ENCODE results near the gene PDX1. TPM values are rescaled to one million over a fixed set of nuclear protein-coding genes. Genes with fewer than 3 reads are reported as not detected.
"Not testable (repeated sequence)": the region's sequence is repeated elsewhere in the genome, so short reads cannot be mapped to it uniquely, and the experiment has no call there.

The PDX1 gene
- total RNA-seq, 1 experiment from 2014 or later, result not detected

GRCh38 chr13:27956576-27957300 is 36.9 kb downstream of the PDX1 start:
- DNase-seq (ENCODE audit: low read depth), result no peak

- no peak for DNase-seq (ENCODE audit: low read depth)
These were observed 40.2 kb downstream of the PDX1 start for GRCh38 chr13:27959976-27960361.

DNA sequence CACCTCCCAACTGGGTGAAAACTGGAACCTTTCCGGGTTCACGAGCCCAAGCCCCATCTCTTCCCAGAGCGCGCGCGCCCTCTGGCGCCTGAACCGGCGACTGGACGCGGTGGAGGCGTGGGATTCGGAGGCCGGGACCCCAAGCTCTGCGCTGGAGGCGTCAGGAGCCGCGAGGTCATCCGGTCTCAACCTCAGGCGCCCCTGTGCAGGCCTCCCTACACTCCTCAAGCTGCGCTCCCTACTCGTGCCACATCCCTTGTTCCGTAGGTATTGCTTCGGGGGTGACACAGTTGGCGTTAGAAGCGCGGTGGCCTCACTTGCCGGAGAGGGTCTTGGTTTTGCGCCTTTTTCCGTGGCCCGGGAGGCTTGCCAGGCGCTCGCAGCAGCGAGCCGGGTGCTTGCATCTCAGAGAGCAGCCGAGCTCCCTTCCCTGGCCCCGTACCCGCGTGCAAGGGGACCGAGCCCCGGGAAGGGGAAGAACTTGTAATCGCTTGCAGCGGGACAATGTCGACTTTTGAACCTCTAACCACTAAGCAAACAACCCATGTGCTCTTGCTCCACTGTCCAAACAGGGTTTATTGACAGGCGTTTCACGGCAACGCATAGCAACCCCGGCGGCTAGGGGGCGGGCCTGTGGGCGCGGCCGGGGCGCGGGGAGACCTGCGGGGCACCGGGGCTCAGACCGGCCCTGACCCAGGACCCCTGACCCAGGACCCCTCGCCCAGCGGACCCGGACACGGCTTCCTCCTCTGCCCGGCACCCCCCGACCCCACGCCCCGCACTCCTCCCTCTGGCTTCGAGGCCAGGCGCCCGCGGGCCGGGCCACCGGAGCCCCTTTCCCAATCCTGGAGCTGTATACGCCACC is 40.8 kb downstream of the PDX1 start:
- DNase-seq (ENCODE audit: low read depth), result peak; percentile 83

DNA sequence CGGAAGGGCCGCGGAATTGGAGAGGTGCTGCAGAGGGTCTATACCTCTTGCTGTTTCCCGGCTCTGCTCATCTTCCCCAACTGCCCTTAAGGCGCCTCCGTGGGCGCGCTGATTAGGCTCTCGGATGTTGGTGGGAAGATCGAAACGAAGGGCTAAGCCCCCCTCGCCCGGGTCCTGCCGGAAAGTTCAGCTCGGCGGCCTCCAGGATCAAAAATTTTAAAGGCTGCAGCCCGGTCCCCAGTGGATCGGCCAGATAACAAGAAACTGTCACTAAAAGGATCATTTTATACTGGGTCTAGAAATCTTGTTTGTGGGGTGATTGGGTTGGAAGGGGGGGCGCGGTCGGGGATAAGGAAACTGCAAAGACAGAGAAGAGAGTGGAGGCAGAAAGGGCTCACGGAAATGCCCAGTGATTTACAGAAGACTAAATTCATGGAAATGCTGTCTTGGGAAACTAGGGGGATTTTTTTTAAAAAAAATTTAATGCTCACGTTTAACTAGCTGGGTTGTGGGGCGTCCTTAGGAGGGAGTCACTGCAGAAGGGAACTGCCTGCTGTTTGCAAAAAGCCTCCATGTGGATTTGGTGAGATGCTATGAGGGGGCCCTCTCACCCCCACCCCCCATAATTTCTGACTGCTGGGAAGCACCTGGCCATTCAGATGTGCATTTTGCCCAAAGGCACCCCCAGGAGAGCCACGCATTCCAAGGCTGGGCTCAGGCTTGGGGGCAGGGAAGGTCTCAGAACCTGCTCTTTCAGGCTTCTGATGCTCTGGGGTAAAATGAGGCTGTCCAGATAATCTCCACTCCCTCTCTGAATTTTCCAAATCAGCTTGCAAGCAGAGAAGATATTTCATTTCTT is 41.7 kb downstream of the PDX1 start:
- DNase-seq (ENCODE audit: low read depth), result no peak

DNA sequence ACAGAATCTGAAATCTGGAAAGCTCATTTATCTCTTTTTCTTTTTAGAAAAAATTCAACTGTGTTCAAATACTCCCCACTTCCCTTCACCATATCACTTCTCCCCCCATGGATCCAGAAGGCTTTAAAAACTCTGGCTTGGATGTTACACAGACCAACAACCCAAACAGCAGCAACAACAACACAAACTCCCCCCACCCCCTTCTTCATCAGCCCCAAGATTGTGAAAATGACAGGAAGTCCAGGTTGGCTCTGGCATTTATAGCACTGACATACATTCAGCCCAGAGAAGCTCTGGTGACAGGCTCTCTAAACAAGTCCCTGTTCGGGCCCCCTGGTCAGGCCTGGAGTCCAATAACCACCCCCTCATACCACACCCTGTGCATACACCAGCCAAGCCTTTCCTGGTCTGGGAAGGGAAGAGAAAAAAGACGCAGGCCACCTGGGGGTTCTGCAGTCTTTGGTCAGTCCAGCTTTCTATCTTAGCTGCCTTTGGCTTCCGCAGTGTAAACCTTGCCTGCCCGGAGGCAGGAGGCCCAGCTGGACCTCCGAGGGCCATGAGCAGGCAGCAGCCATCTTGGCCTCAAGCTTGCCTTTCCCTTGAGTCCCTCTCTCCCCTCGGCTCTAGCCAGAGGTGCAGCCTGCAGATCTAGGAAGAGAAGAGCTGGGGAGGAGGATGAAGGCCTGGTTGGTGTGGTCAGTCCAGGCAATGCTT is 42.5 kb downstream of the PDX1 start:
- DNase-seq (ENCODE audit: low read depth), result no peak

- no peak for DNase-seq (ENCODE audit: low read depth)
These were observed 43.2 kb downstream of the PDX1 start for GRCh38 chr13:27962982-27963381.

DNA sequence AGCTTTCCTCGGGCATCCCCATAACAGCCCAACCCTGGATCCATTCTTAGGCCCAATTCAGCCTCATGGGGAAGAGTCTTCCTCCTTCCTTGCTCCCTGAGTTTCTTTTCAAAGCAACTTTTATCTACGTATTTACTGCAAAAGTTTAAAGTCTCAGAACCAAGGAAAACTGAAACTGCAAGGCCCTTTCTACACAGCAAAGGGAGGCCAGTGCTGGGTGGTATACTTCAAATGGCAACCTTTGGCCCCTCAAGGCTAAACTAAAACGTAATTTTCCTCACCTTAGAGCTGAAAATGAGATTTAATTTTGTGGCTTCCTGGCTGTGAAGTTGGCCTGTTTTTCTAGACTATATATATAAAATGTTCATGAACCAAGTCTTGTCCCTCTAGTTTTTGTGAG is 43.7 kb downstream of the PDX1 start:
- DNase-seq (ENCODE audit: low read depth), result no peak

DNA sequence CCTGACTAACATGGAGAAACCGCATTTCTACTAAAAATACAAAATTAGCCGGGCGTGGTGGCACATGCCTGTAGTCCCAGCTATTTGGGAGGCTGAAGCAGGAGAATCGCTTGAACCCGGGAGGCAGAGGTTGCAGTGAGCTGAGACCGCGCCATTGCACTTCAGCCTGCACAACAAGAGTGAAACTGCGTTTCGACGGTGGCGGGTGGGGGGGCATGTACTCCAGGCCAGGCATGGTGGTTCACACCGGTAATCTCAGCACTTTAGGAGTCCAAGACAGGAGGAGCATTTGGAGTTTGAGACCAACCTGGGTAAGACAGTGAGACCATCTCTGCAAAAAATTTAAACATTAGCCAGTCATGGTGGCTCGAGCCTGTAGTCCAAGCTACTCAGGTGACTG is 44.4 kb downstream of the PDX1 start:
- not testable (repeated sequence) for DNase-seq (ENCODE audit: low read depth)

DNA sequence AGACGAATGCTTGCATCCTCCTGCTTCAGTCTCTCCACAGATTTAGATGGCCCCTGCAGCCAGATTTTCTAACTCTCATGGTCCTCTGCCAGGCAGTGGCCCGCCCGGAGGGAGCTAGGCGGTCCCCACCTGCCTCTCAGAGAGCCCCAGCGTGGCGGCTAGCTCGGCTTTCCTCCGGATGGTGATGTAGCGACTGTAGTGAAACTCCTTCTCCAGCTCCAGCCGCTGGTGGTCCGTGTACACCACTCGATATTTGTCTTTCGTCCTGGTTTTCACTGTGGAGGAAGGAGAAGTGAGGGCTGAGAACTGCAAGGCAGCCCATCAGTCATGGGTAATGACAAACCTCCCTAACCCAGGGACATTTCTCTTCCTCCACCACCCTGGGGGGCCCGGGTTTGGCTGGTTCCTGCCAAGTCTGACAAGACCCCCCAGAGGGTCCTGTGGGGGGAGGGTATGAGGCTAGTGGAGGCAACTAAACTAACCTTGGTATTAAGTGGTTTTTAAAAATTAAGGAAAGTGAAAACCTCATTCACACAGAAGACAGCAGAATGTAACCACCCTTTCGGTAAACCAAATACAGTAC is 45.0 kb downstream of the PDX1 start:
- no peak for DNase-seq (ENCODE audit: low read depth)

DNA sequence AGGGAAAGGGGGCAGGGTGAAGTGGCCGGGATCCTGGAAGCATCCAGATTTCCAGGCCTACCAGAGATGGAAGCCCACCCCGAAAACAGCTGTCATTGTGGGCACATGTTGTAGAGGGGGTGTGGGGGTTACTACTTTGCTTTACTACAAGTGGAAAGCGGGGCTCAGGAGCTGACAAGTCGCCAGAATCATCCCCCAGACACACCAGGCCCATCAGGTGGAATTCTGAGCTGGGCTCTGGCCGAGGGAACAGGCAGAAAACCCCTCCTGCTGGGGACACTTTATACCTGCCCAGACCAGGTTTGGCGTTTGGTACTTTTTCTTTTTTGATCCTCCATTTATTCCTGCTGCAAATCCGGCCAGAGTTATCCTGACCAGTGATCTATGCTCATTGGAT is 45.5 kb downstream of the PDX1 start:
- no peak for DNase-seq (ENCODE audit: low read depth)

DNA sequence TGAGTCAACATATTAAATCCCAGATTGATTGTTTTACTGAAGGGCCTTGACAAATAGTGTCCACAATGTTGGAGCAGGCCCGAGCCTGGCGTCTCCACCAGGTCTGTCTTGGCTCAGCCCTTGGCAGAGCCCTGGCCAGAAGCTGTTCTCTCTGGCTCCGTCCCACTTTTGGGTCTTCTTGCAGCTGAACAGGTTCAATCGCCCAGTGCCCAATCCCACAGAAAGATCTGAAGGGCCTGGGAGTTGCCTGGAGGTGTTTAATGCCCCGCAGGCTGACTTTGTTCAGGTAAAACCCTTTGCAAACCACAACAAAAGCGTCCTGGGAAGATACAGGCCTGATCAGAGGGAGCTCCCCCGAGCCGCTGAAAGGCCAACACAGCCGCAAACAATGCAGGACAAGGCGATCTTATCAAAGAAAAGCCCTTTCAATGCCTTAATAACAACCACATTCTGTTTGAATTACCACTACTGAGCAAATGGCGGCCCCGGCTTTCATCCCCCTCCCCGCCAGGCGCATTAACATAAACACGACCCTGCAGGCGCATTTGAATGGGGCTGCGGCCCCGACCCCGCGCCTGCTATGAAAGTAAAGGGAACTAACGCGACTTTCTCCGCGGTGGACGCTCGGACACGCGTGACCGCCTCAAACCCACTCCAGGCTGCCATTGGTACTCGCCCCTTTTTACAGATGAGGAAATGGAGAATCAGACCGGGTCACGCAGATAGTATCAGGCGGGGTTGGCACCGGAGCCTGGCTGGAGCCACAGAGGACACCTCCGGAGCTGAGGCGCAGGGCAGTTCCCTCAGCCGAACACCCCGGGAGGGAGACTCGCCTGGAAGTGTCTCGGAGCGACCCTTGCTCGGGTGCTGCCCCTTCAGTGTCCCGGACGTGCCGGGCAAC is 46.2 kb downstream of the PDX1 start:
- no peak for DNase-seq (ENCODE audit: low read depth)

DNA sequence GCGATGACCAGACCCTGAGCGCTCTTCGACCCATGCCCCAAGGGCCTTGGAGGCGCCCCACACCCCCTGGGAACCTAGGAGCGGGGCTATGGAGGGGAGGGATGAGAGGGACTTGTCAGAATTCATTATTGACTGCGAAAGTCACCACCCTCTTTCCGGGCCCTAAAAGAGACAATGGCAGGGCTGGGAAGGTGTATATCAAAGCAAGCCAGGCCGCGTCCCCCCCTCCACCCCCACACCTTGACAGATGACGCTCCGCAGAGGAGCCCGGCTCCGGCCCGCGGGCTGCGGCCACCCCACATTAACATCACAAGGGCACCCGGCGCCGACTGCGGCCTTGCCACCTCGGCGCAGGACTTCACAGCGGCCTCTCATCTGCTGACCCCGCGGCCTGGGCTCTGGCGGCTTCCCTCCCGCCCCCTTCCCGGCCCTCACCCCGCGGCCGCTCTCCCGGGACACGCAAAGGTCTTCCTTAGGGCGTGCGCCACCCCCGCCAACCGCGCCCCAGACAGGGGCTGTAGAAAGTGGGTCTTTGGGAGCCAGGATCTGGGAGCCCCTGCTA is 46.9 kb downstream of the PDX1 start:
- DNase-seq (ENCODE audit: low read depth), result no peak

DNA sequence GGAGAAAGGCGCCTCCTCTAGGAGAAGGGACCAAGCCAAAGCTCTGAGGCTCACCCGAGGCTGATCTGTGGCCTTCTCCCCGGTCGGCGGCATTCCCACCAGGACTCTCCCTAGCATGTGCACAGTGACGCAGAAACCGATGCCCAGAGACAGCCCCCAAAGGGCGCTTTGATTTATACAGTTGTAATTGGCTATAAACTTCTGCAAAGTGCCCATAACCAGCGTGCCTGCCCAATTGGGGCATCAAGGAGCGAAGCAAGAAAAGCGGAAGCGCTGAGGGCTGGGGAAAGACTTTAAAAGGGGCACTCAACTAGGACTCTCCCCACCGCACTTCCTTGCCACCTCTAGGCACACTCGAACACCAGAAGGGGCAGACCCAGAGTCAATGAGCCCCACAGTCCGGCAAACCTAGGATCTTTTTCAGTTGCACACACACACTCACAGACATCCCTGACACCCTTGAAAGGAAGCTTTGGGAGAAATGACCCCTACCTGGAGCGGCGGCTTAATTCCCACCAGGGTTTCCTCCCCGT is 47.5 kb downstream of the PDX1 start:
- no peak for DNase-seq (ENCODE audit: low read depth)

DNA sequence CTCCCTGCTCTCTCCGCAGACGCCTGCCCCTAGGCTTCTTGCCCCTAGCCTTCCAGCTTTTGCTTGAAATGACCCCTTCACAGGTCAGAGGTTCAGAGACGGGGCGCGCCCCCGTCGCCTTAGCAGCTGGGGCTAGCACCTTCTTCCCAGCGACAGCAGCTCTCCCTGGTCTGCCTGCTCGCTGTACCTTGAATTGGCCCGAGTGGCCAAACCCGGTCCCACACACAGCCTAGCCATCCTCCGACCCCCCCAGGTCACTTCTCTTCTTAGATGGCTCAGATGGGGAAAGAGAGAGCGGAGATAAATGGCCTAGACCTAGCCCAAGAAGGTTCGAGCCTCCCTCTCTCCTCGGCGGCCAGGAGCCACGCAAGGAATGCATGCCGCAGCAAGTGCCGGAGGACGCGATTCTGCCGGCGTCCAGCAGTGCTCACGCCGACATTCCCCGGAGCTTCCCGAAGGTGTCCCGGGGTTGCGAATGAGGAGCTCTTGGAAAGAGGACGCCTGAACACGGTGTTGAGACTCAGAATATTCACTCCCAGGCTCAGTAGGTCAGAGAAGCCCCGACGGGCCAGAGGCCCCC is 48.0 kb downstream of the PDX1 start:
- DNase-seq (ENCODE audit: low read depth), result no peak

DNA sequence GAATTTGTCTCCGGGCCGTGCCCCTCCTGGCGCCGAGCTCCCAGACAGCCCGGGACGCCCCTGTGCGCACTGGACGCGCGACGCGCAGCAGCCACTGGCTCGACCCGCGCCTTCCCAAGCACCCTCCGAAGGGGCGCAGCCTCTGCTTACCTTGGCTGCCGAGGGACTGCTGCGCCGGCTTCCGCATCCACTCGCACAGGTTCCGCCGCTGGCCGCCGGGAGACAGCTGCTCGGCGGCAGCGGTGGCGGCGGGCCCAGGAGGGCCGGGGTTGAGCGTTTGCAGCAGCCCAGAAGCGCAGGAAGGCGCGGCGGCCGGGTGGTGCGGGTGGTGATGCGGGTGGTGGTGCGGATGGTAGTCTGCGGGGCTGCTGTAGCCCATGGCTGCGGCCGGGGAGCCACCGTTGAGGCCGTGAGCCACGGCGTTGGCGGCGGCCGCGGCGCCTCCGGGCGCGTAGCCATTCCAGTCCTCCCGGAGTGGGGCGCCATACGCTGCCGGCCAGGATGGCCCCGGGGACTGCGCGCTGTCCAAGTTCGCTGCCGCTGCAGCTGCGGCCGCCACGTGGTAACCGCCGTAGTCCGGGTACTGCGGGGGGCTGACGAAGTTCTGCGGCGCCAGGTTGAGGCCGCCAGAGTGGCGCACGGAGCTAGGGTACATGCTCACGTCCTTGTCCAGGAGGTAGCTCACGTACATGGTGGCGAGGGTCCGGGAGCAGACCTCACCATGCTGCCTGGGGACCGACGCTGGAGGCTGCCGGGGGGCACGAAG is 48.7 kb downstream of the PDX1 start:
- DNase-seq (ENCODE audit: low read depth), result peak; percentile 28

DNA sequence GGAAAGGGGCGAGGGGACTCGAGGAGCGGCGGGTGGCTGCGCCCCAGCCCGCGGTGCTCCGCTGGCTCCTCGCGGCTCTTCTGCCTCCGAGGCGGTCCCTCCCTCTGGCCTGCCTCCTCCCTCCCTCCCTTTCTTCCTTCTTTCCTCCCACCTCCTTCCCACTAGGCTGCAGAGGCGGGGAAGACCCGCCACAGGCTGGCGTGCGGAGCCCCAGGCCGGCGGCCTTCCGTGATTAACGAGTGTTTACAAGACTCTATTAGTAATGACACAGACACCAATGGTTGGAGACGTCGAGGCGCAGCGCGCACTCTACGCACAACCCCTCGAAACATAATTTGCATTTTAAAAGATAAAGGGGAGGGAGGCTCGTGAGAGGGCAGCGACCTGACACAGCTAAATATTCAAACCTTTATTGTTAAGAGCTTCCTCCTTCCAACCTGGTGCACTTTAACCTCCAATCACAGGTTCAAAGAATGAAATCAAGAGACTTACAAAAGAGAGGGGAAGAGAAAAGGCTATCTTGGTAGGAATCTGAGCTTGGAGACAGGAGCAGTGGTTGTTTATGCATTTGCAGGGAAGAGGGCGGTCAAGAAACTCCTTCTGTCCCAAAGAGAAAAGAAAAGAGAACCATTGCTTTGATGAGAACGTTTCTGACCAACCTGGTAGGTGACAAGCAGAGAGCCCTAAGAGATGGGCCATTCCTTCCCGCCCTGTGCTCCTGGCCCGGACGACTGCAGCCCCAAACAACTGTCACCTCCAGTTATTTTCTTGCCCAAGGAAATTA is 49.5 kb downstream of the PDX1 start, which contains the start of gene CDX2:
CDX2 (minus strand) TSS at position 234 of the 784 bp plus-strand sequence. CDS start 309 bp downstream, outside the sequence.
- DNase-seq (ENCODE audit: low read depth), result no peak

GRCh38 chr13:27969866-27970229 is 50.0 kb downstream of the PDX1 start:
- no peak for DNase-seq (ENCODE audit: low read depth)
